SU-DHL-6 (cell line): ENCODE measurements around the gene RCAN1.

Experiments used
- CTCF ChIP-seq: fragments of 200-600 bp; sonication (generic); IDR thresholded peaks from one replicate; pipeline ENCODE4 v1.5.1; 2017; ENCODE audit warnings: antibody characterized with exemption, mild to moderate bottlenecking, low read length, moderate library complexity; ENCODE audit not compliant: insufficient read depth, poor library complexity, severe bottlenecking
- EZH2phosphoT487 ChIP-seq: fragments of 200-600 bp; sonication (generic), shearing (Covaris generic); conservative IDR thresholded peaks from 2 replicates; pipeline ENCODE4 v1.6.1; 2018; ENCODE audit warnings: mild to moderate bottlenecking, antibody characterized with exemption, low read length, moderate library complexity, mixed read lengths

GRCh38 chr21:34602061-34602460 is 12.9 kb downstream of the RCAN1 start:
- TF ChIP-seq CTCF (no peak), EZH2phosphoT487 (no peak)
